ENCODE results near the gene TSLP. TPM values are rescaled to one million over a fixed set of nuclear protein-coding genes. Genes with fewer than 3 reads are reported as not detected.

TSLP gene
- 0.80 and 5.8 TPM in 2 replicates for total RNA-seq

GRCh38 chr5:111071413-111071812, at the start of gene TSLP:
TSS of gene TSLP (plus strand) at chr5:111071713. CDS start at chr5:111071891, 178 bp downstream.

GRCh38 chr5:111092062-111092853, 20.7 kb downstream of the TSLP start, which contains the start of gene WDR36:
TSS of gene WDR36 (plus strand) at chr5:111092348. CDS start at chr5:111092457, 109 bp downstream.

Other genes with a start within 250 kb of the TSLP start
- gene WDR36, start 20.6 kb downstream of the TSLP start, total RNA-seq: 18.3 and 47.8 TPM in 2 replicates
- gene CAMK4, start 152.7 kb downstream of the TSLP start, total RNA-seq: 3.9 and 7.3 TPM in 2 replicates

Data from epithelial cell of alveolus of lung (primary cell).